ENCODE data around the gene DRC3. TPM values are rescaled to one million over a fixed set of nuclear protein-coding genes. Genes with fewer than 3 reads are reported as not detected.
A peak's percentile ranks its signal among the peaks of the same experiment; 100 is the strongest.

DRC3 gene
- total RNA-seq, 1 donor from 2014 or later = 1.1 TPM

GRCh38 chr17:18018411-18018921, 45.8 kb downstream of the DRC3 start:
- no peak for DNase-seq (ENCODE audit: low read depth, low spot score)

GRCh38 chr17:18019838-18020154, 47.1 kb downstream of the DRC3 start:
- no peak for DNase-seq (ENCODE audit: low read depth, low spot score)

GRCh38 chr17:18020971-18021370, 48.3 kb downstream of the DRC3 start:
- DNase-seq (ENCODE audit: low read depth, low spot score) = no peak

GRCh38 chr17:18021372-18021771, 48.7 kb downstream of the DRC3 start:
- no peak for DNase-seq (ENCODE audit: low read depth, low spot score)

- DNase-seq (ENCODE audit: low read depth, low spot score) = no peak
These were observed 52.7 kb downstream of the DRC3 start for GRCh38 chr17:18025241-18025944.

GRCh38 chr17:18025945-18026776, 53.5 kb downstream of the DRC3 start:
- DNase-seq (ENCODE audit: low read depth, low spot score) = no peak

GRCh38 chr17:18027280-18027679, 54.6 kb downstream of the DRC3 start:
- no peak for DNase-seq (ENCODE audit: low read depth, low spot score)

GRCh38 chr17:18028114-18028951, 55.7 kb downstream of the DRC3 start:
- DNase-seq (ENCODE audit: low read depth, low spot score) = no peak

- no peak for DNase-seq (ENCODE audit: low read depth, low spot score)
These were observed 56.4 kb downstream of the DRC3 start for GRCh38 chr17:18028952-18029540.

GRCh38 chr17:18031955-18032354, 59.3 kb downstream of the DRC3 start:
- peak; percentile 46 for DNase-seq (ENCODE audit: low read depth, low spot score)

GRCh38 chr17:18033442-18034099, 60.9 kb downstream of the DRC3 start:
- DNase-seq (ENCODE audit: low read depth, low spot score) = peak; percentile 67

GRCh38 chr17:18035704-18036103, 63.0 kb downstream of the DRC3 start:
- DNase-seq (ENCODE audit: low read depth, low spot score) = no peak

- no peak for DNase-seq (ENCODE audit: low read depth, low spot score)
These were observed 64.8 kb downstream of the DRC3 start for GRCh38 chr17:18037486-18037885.

GRCh38 chr17:18038149-18038850, 65.6 kb downstream of the DRC3 start:
- no peak for DNase-seq (ENCODE audit: low read depth, low spot score)

- peak; percentile 97 for DNase-seq (ENCODE audit: low read depth, low spot score)
These were observed 66.3 kb downstream of the DRC3 start, which contains the start of the genes ATPAF2 and GID4 for GRCh38 chr17:18038861-18039534. Gene ATPAF2 (minus strand): TSS chr17:18039168. CDS start chr17:18039013, 155 bp downstream. Gene GID4 (plus strand): TSS chr17:18039408. CDS start chr17:18039465, 57 bp downstream.

- no peak for DNase-seq (ENCODE audit: low read depth, low spot score)
These were observed 67.0 kb downstream of the DRC3 start for GRCh38 chr17:18039535-18040260.

GRCh38 chr17:18040261-18040858, 67.7 kb downstream of the DRC3 start:
- no peak for DNase-seq (ENCODE audit: low read depth, low spot score)

- DNase-seq (ENCODE audit: low read depth, low spot score) = no peak
These were observed 69.1 kb downstream of the DRC3 start for GRCh38 chr17:18041776-18042175.
